Measurements from ENCODE around the gene TCF7L1.

Gene TCF7L1

DNA sequence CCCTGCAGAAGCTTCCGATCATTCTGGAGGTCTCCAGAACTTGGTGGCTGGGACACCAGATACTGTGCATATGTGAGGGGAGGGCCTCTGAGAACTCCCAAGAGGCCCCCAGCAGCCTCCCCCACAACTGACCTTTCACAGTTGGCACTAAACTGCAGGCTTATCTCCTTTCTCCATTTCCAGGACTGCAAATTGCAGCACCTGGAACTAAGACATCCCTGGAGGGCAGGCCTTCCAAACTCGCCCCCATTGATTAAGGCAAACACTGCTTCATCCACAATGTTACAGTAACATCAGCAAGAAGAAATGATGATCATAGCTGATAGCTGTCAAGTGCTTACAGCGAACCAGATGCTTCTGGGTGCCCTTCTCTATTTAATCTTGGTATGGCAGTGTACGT is 126.7 kb downstream of the TCF7L1 start:
- H3K27ac ChIP-seq (ENCODE audit: low read length) = no peak overlapping the region
- no peak overlapping the region for H3K4me3 ChIP-seq (ENCODE audit: low read length)
- no peaks in the 10 kb centered on the region for H3K9me3 ChIP-seq (replicated peaks; ENCODE audit: insufficient read depth, low read length)
- H3K27me3 ChIP-seq (replicated peaks; ENCODE audit: insufficient read depth, low read length) = no peaks in the 10 kb centered on the region
- no peaks in the 10 kb centered on the region for H3F3A ChIP-seq (ENCODE audit: insufficient read depth, low read length)
- no peak overlapping the region for H3K9ac ChIP-seq (ENCODE audit: low read length)
- TF ChIP-seq EZH2 (optimal IDR thresholded peaks at IDR 0.05; ENCODE audit: low read depth, low read length) = no peak
- TF ChIP-seq, protein P1, sequence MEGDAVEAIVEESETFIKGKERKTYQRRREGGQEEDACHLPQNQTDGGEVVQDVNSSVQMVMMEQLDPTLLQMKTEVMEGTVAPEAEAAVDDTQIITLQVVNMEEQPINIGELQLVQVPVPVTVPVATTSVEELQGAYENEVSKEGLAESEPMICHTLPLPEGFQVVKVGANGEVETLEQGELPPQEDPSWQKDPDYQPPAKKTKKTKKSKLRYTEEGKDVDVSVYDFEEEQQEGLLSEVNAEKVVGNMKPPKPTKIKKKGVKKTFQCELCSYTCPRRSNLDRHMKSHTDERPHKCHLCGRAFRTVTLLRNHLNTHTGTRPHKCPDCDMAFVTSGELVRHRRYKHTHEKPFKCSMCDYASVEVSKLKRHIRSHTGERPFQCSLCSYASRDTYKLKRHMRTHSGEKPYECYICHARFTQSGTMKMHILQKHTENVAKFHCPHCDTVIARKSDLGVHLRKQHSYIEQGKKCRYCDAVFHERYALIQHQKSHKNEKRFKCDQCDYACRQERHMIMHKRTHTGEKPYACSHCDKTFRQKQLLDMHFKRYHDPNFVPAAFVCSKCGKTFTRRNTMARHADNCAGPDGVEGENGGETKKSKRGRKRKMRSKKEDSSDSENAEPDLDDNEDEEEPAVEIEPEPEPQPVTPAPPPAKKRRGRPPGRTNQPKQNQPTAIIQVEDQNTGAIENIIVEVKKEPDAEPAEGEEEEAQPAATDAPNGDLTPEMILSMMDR (IDR thresholded peaks at IDR 0.05; ENCODE audit: low read length) = no peak
- no peak for TF ChIP-seq EZH2phosphoT487 (IDR thresholded peaks at IDR 0.05; ENCODE audit: low read length)
- no peak overlapping the region for H2AFZ ChIP-seq (ENCODE audit: low read length)
- no peak for DNase-seq
- H4K20me1 ChIP-seq (ENCODE audit: insufficient read depth, low read length) = no peaks in the 10 kb centered on the region
- no peaks in the 10 kb centered on the region for H3K9me2 ChIP-seq (replicated peaks; ENCODE audit: insufficient read depth, low read length)
- H3K36me3 ChIP-seq (replicated peaks; ENCODE audit: insufficient read depth, low read length) = no peaks in the 10 kb centered on the region
- H3K4me2 ChIP-seq (ENCODE audit: low read depth, low read length) = no peak overlapping the region
- H3K79me2 ChIP-seq (ENCODE audit: low read length) = no peaks in the 10 kb centered on the region
- H3K4me1 ChIP-seq (ENCODE audit: low read length) = no peaks in the 10 kb centered on the region

DNA sequence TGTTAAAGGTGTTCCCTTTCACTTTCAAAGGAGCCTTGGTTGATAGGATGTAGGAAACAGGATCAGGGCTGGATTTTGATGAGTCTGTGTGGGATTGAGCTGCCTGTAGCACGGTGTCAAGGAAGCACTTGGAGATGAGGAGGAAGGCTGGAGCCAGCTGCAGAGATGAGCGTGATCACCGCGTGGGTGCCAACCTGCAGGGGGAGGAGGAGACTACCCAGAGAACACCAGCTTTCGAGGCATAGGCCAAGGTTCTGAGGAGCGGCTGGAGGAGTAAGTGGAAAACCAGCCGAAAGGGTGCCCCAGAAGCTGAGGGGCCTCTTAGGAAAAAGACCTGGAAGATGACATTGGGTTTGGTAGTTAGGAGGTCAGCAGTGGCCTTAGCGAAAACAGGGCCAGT is 130.4 kb downstream of the TCF7L1 start:
- Histone ChIP-seq H3K79me2 (ENCODE audit: low read length) (no peaks in the 10 kb centered on the region), H2AFZ (ENCODE audit: low read length) (no peak overlapping the region), H3K27ac (ENCODE audit: low read length) (no peak overlapping the region), H3F3A (ENCODE audit: insufficient read depth, low read length) (no peaks in the 10 kb centered on the region), H3K4me1 (ENCODE audit: low read length) (no peaks in the 10 kb centered on the region), H3K9me2 (replicated peaks; ENCODE audit: insufficient read depth, low read length) (no peaks in the 10 kb centered on the region), H3K27me3 (replicated peaks; ENCODE audit: insufficient read depth, low read length) (no peaks in the 10 kb centered on the region), H3K36me3 (replicated peaks; ENCODE audit: insufficient read depth, low read length) (no peaks in the 10 kb centered on the region), H3K9ac (ENCODE audit: low read length) (no peak overlapping the region), H4K20me1 (ENCODE audit: insufficient read depth, low read length) (no peaks in the 10 kb centered on the region), H3K4me2 (ENCODE audit: low read depth, low read length) (no peak overlapping the region), H3K9me3 (replicated peaks; ENCODE audit: insufficient read depth, low read length) (no peaks in the 10 kb centered on the region), H3K4me3 (ENCODE audit: low read length) (no peak overlapping the region)
- TF ChIP-seq, protein P1 (IDR thresholded peaks at IDR 0.05; ENCODE audit: low read length) = no peak
- DNase-seq = no peak

DNA sequence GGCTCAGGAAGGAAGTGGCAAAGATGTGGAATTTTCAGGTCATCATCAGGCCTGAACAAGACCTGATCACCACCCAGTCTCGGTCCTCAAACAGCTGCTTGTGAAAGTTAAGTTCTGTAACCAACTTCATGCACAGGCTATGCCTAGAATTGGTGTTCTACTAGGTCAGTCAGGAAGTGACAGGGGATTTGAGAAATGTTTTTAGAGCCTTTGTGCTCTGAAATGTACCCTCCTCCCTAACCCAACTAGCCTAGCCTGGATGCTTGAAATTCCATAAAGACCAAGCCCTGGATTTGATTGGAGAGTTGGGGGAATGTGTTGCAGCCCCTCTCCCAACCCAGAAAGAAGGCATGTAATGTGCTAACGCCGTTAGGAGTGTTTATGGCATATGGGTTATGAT is 131.3 kb downstream of the TCF7L1 start:
- no peak overlapping the region for H3K9ac ChIP-seq (ENCODE audit: low read length)
- no peaks in the 10 kb centered on the region for H3F3A ChIP-seq (ENCODE audit: insufficient read depth, low read length)
- no peak for DNase-seq
- no peaks in the 10 kb centered on the region for H3K9me2 ChIP-seq (replicated peaks; ENCODE audit: insufficient read depth, low read length)
- H3K9me3 ChIP-seq (replicated peaks; ENCODE audit: insufficient read depth, low read length) = no peaks in the 10 kb centered on the region
- no peak overlapping the region for H2AFZ ChIP-seq (ENCODE audit: low read length)
- H3K4me2 ChIP-seq (ENCODE audit: low read depth, low read length) = no peak overlapping the region
- H3K27ac ChIP-seq (ENCODE audit: low read length) = no peak overlapping the region
- no peaks in the 10 kb centered on the region for H4K20me1 ChIP-seq (ENCODE audit: insufficient read depth, low read length)
- TF ChIP-seq, protein P1 (IDR thresholded peaks at IDR 0.05; ENCODE audit: low read length) = no peak
- TF ChIP-seq EZH2phosphoT487 (IDR thresholded peaks at IDR 0.05; ENCODE audit: low read length) (no peak), EZH2 (optimal IDR thresholded peaks at IDR 0.05; ENCODE audit: low read depth, low read length) (no peak)
- no peak overlapping the region for H3K4me3 ChIP-seq (ENCODE audit: low read length)
- H3K36me3 ChIP-seq (replicated peaks; ENCODE audit: insufficient read depth, low read length) = no peaks in the 10 kb centered on the region
- H3K79me2 ChIP-seq (ENCODE audit: low read length) = no peaks in the 10 kb centered on the region
- no peaks in the 10 kb centered on the region for H3K27me3 ChIP-seq (replicated peaks; ENCODE audit: insufficient read depth, low read length)
- no peaks in the 10 kb centered on the region for H3K4me1 ChIP-seq (ENCODE audit: low read length)

Measured in MM.1S (cell line).